Epithelial cell of proximal tubule (primary cell): ENCODE measurements around the gene SEMA7A. TPM values are rescaled to one million over a fixed set of nuclear protein-coding genes. Genes with fewer than 3 reads are reported as not detected.

Experiments used
- DNase-seq: peaks from one replicate; pipeline ENCODE4 v3.0.0-alpha.2; 2011; ENCODE audit warnings: low read depth
- H3K4me3 ChIP-seq: 2 replicates; pipeline ENCODE4 v1.5.1; 2011; ENCODE audit warnings: low read depth, mild to moderate bottlenecking, low read length
- total RNA-seq: library from RNA; depleted of rRNA; stranded (reverse); fragments of >200 nt; gene quantifications from 2 replicates; pipeline ENCODE4 v1.2.3, GENCODE V29; 2015
- TF ChIP-seq, protein P1 (sequence below): conservative IDR thresholded peaks from 2 replicates; pipeline ENCODE4 v1.5.1; 2012; ENCODE audit warnings: low read depth, mild to moderate bottlenecking, low read length

SEMA7A gene
- total RNA-seq, 1 donor from 2014 or later, result 113 TPM

GRCh38 chr15:74432271-74432967 is 1.3 kb downstream of the SEMA7A start:
- TF ChIP-seq, protein P1, sequence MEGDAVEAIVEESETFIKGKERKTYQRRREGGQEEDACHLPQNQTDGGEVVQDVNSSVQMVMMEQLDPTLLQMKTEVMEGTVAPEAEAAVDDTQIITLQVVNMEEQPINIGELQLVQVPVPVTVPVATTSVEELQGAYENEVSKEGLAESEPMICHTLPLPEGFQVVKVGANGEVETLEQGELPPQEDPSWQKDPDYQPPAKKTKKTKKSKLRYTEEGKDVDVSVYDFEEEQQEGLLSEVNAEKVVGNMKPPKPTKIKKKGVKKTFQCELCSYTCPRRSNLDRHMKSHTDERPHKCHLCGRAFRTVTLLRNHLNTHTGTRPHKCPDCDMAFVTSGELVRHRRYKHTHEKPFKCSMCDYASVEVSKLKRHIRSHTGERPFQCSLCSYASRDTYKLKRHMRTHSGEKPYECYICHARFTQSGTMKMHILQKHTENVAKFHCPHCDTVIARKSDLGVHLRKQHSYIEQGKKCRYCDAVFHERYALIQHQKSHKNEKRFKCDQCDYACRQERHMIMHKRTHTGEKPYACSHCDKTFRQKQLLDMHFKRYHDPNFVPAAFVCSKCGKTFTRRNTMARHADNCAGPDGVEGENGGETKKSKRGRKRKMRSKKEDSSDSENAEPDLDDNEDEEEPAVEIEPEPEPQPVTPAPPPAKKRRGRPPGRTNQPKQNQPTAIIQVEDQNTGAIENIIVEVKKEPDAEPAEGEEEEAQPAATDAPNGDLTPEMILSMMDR, result no peak
- H3K4me3 ChIP-seq, result peak overlapping the region; percentile 69
- no peak for DNase-seq

DNA sequence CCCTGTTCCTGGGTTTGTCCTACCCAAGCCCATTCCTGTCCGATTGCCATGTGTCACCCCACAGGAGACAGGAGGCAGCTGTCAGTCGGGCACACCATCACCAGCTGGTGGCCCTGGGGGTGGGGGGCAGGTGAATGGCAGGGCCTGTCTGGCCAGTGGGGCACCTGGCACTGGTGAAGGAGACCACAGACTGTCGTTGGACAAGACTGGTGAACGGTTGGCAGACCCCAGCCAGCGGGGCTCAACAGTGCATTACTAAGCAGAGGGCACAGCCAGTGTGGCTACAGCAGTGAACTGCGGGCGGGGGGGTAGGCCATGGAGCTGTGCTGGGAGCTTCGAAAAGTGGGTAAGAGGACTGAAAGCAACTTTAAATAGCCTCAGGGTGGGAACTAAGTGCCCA is 2.1 kb downstream of the SEMA7A start:
- TF ChIP-seq, protein P1, result no peak
- no peak overlapping the region for H3K4me3 ChIP-seq
- no peak for DNase-seq

GRCh38 chr15:74431116-74431515 is 2.6 kb downstream of the SEMA7A start:
- no peak for DNase-seq
- TF ChIP-seq, protein P1, result no peak
- H3K4me3 ChIP-seq, result no peak overlapping the region

- TF ChIP-seq, protein P1, result no peak
- no peak for DNase-seq
- no peak overlapping the region for H3K4me3 ChIP-seq
These were observed 3.2 kb downstream of the SEMA7A start for GRCh38 chr15:74430510-74430951.

- DNase-seq, result no peak
- TF ChIP-seq, protein P1, result no peak
- no peak overlapping the region for H3K4me3 ChIP-seq
These were observed 3.9 kb downstream of the SEMA7A start for GRCh38 chr15:74429781-74430400.

DNA sequence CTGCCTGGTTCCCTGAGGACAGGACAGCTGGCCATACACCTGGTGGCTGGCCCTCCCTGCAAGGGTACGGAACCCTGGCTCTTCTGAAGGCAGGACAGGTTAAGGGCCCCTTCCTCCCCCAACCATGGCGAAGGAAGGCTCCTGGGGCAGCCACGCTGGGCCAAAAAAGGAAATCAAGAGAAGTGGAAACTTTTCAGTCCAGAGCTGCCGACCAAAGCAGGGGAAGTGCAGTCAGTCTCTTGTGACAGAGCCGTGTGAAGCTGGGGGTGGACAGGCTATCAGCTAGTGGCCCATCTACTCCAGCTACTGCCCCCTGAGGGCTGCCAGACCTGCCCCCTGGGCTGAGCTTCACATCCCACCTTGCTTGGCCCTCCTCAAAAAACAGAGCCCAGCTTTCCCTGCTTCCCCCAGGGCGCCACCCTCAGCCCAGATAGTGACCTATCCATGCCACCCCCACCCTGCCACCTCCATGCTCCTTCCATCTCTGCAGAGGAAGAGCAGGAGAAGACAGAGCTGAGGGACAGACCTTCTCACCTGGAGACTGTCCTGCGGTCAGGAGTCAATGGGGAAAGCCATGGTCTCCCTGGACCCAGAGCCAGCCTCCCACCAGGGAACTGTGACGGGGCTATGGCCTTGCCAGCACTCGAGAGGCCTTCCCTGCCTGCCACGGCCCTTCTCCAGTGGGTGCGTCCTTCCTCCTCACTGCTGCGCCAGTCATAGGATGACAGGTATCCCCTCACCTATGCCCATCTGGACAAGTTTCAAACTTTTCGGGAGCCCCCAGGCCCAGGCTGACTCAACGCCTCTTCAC is 4.6 kb downstream of the SEMA7A start:
- TF ChIP-seq, protein P1, result no peak
- H3K4me3 ChIP-seq, result no peak overlapping the region
- DNase-seq, result no peak
